NCI-H82 treated with DMSO at 0.1 percent for 48 hours (cell line): ENCODE measurements around the gene RIN3.
A peak's percentile ranks its signal among the peaks of the same experiment; 100 is the strongest.

Source experiments
- DNase-seq: peaks from one replicate; lab custom pipeline; 2025; ENCODE audit not compliant: unreplicated experiment; lab: John Stamatoyannopoulos, UW

RIN3 gene

DNA sequence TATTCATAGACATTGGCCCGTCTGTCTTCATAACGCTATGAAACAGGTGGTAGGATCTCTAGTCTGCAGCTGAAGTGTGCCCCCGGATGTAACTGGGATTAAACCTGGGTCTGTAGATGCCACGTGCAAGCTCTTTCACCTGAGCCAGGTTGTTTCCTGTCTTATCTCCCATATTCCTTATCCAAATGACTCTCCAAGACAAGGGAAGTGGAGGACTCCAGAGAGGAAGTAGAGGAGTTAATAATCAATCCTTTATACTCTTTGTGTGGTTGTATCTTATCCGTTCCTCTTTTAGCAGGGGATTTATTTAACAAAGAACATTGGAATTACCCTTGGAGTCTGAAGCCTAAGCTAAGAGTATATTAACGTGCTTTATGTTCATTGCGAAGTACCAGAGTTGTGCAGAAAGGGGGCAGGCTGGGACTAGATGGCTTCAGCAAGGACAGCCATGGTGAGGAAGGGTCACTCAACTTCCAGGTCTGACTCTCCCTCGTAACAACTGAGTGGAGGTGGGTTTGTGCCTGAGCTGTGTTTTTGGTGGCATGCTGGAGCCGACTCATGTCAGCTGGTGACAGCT, 82.8 kb downstream of the RIN3 start:
- DNase-seq: no peak

DNA sequence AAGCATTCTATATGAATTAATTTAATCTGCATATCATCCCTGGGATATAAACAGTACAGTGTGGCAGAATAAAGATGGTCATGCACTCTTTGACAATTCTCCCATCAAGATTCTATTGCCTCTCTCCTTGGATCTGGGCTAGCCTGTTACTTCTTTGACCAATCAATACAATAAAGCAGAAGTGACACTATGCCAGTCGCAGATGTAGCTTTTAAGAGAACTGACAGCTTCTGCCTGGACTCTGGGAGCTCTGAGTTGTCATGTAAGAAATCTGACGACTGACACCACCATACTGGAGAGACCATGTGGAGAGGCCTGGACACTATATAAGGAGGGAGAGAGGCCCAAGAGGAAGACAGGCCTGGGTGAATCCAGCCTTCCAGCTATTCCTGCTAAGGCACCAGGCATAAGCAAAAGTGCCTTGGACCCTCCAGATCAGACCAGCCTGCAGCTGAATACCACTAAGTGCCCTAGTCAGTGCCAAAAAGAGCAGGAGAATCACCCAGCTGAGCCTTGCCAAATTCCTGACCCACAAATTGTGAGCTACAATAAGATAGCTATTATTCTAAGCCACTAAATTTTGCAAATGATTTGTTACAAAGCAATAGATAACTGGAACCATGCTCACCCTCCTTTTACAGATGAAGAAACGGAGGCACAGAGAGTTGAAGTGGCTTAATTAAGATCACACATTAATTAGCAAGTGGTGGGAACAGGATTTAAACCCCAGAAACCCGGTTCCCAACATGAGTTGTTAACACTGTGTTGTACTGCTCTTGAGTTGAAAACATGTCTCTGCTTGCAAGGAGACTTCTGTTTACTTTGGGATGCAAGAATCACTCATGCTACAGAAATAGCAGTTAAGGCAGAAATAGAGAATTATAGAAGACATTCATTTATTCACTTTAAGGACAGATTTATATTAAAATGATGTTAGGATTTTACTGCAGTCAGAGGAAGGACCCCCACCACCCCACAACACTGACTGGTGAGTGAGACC, 84.6 kb downstream of the RIN3 start:
- no peak for DNase-seq

DNA sequence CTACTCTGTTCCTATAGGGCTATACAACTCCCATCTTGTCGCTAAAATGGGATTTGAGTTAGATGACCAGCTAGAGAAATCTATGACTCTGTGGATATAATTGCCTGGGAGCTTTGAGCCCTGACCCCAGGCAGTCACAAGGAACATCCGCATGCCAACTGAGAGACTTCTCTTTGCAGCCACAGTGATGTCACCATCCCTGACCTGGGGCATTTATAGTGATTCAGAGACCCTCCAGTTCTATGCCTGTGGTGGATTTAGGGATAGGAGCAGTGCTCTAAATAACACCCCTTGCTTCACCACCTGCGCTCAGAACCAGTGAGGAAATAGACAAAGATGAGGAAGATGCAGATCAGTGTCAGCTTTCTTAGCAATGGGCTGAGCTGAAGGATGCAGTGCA, 86.2 kb downstream of the RIN3 start:
- DNase-seq: no peak

DNA sequence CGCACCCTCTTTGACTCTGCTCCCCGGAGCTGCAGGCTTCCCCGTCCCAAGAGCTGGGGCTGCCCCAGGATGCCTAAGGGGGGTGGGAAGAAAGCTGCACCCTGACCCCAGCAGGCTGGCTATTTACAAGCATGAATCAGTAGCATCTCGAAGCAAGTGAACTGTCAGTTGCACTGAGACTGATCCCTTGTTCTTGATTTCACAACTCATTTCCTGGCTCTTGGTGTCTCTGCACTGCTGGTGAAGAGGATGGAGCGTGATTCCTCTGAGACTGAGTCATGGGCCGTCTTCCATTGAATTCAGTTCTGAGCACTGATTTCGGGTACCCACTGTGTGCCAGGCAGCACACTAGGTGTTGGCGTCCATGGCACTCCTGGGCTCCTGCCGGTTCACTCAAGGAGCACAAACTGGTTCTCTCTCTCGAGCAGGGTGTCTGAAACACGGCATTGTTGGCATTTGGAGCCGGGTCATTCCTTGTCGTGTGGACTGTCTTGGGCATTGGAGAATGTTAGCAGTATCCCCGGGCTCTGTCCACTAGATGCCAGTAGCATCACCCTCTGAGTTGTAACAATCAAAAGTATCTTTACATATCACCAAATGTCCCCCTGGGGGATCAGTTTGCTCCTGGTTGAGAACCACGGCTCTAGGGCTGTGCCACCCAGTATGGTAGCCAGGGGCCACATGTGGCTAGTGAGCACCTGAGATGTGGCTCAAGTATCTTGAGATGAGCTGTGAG, 86.9 kb downstream of the RIN3 start:
- no peak for DNase-seq

DNA sequence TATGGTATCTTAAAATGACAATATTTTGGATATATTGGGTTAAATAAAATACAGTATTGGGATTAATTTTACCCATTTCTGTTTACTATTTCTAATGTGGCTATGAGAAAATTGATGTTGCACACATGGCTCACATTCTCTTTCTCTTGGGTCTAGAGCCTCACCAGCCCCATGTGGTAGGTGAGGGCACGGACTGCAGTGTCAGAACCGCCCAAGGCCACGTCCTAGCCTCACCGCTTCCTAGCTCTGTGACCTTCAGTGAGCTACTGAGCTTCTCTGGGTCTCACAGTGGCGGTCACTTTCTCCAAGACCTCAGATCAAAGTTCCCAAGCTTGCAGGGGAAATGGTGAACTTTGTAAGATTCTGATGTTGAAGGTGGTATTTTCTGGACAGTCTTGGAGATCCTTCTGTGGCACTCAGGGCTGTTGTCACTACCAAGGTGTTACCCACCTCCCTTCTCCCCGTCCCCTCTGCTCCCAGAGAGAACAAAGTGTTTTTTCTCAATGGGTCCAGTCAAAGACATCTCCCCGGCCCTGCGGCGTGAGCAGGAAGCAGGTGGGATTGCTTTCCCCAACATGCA, 87.6 kb downstream of the RIN3 start:
- no peak for DNase-seq

DNA sequence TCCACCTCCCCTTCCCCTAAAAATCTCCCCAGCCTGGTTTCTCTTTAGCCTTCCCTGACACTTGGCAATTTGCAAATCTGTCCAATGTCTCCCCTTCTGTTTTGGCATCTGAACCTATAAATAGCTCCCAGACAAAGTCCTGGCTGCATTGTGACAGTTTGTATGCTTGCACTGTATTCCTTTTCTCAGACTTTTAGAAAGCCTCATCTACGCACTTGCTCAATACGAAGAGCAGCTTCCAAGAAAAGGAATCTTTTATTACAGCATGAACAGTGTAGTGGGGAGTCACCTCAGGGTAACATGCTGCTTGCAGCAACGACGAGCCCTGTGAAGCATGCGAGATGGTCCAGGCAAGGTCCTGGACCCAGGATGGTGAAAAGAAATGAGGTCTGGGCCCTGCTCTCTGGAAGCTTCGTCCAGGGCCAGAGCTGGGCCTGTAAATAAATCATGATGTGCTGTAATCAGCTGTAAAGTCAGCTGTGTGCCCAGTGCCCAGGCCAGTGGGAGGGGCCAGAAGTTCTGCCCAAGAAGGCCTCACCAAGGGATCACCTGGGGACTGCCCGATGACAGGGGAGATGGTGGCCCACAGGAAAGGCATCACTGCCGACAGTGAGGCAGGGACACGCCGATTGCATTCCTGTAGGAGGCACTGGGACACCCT, 88.3 kb downstream of the RIN3 start:
- DNase-seq: no peak

DNA sequence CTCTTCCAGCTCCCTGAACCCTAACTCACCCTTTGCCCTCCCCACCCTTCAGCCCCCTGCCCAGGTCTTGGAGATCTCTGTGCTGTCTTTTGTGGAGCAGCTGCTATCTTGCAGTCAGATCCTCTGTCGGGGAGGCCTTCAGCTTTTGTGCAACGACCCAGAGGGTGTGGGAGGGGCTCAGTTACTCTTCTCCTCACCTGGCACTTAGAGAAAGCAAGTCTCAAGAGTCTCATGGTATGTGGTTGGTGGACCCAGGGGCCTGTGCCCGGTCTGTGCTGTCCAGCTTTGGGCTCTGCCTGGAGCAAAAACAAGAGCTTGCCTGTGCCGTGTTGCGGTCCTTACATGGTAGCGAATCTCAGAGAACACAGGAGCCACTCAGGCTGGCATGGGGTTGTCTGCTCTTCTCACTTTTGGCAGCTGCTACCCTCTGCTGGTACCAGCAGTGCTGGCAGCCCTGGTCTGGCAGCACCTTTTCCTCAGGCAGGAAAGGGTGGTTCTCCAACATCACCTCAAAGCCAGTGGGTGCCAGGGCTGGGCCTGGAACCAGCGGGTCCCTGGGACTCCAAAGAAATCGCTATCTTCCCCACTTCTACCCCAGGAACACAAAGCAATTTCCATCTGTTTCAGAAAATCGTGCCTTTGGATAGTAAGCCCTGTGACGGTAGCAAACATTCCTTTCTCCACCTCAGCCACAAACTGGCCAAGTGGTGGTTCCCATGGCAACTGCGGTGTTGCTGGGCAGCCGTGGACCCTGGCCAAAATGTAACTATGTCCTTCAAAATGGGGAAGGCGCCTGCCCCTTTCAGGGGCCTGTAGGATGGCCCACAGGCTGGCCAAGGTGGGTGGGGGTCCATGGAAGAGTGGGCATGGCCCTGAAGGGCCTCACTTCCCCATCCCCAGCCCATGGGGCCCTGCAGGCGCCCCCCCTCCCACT, 90.0 kb downstream of the RIN3 start:
- DNase-seq: no peak

DNA sequence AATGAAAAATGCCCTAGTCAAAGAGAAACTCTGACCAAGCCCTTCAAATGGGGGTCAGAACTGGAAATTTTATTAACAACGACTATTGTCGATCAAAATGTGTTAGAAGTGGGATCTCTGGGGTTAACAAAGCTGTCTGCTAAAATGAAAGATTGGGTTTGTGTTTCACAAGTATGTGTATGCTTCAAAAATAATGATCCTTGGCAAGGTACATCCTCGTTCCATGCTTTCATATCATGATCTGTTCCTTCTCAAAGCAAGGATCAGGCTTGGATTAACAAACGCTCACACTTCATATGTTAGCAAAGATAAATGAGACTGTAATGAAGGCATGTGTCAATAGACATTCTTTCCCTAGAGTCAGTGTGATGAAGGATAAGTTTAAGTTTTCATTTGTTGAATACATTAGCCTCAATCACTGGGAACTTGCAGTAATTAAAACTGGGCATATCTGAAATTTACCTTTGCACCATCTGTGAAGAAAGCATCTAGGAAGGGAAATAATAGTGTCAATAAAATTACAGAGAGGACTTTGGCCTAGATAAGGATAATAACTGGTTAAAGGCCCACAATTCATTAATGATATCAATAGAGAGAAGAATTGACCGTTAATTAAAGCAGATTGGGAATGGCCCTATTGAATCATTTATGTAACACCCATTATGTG, 91.8 kb downstream of the RIN3 start:
- DNase-seq: no peak

DNA sequence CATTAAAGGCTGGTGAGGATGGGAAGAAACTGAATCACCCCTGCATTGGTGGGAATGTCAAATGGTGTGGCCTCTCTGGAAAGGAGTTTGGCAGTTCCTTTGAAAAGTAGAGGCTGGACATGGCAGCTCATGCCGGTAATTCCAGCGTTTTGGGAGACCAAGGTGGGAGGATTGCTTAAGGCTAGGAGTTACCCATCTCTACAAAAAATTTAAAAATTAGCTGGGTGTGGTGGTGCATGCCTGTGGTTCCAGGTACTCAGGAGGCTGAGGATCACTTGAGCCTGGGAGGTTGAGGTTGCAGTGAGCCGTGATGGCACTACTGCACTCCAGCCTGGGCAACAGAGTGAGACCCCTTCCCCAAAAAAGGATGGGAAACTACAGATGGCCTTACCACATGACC, 93.7 kb downstream of the RIN3 start:
- no peak for DNase-seq

DNA sequence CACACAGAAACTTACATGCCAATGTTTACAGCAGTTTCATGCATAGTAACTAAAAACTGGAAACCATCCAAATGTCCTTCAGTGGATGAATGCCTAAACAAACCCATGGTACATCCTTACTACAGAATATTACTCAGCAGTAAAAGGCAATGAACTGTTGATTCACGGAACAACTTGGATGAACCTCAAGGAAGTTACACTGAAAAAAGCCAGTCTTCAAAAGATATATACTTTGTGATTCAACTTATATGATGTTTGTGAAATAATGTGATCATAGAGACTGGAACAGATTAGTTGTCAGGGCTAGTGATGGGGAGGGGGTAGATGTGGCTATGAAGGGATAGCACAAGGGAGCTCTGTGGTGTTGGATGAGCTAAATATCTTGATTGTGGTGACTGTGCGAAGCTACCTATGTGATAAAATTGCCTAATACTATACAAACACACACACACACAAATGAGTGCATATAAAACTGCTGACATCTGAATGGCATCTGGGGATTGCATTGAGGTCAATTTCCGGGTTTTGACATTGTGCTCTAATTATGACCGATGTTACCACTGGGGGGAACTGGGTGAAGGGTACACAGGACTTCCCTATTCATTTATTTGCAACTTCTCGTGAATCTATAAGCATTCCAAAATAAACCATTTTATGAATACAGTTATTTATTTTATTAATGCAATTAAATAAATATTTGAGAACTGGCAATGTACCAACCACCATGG, 94.3 kb downstream of the RIN3 start:
- DNase-seq: no peak

DNA sequence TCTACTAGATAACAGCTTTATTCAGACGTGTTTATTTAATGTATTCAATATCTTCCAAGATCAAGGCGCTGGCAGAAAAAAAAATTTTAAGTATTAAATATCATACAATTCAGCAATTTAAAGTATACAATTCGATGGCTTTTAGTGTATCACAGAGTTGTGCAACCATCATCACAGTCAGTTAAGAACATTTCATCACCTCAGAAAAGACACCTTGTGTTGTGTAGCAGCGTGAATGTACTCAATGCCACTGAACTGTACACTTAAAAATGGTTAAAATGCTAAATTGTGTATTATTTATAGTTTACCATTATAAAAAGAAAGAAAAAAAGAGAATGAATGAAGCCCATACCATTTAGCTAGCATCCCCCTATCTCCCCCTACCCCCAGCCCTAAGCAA, 96.4 kb downstream of the RIN3 start:
- no peak for DNase-seq

DNA sequence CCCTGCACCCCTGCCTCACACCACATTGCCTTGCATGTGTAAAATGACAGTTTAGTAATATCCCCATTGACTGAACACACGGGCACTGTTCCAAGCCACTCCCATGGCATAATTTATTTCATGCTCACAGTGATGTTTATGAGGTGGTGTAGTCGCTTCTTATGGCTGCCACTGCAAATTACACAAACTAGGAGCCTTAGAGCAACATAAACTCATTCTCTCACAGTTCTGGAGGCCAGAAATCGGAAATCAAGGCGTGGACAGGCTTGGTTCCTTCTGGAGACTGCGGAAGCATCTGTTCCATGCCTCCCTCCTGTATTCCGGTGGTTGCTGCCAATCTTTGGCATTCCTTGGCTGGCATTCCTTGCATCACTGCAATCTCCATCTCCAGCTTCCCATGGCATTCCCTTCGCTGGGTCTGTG, 97.3 kb downstream of the RIN3 start:
- DNase-seq: no peak

DNA sequence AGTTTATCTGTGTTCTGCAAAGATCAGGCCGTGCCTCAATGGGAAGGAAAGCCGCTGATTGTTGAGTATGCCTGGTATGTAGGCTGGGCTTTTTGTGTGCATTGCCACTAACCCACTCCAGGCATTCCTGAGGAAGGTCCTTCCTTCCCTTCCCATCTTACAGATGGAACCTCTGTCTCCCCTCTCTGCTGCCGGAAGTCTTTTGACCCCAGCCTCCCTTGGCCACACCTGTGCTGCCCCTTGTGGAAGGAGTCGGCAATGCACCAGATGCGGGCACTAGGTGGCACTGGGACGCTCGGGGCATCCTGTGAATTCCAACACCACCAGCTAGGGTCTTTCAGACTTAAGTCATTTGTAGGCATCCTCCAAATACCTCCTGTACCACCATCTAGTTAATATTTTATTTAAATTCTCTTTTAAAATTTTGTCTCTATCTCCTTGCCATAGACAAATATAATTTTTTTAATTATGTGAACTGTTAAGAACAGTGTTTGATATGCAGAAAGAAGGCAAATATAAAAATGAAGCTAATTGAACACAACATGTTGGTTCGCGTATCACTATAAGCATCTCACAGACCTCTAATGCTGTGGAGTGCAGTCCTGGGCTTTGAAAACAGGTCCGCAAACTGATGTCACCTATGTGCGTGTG, 99.6 kb downstream of the RIN3 start:
- DNase-seq: peak; percentile 1

DNA sequence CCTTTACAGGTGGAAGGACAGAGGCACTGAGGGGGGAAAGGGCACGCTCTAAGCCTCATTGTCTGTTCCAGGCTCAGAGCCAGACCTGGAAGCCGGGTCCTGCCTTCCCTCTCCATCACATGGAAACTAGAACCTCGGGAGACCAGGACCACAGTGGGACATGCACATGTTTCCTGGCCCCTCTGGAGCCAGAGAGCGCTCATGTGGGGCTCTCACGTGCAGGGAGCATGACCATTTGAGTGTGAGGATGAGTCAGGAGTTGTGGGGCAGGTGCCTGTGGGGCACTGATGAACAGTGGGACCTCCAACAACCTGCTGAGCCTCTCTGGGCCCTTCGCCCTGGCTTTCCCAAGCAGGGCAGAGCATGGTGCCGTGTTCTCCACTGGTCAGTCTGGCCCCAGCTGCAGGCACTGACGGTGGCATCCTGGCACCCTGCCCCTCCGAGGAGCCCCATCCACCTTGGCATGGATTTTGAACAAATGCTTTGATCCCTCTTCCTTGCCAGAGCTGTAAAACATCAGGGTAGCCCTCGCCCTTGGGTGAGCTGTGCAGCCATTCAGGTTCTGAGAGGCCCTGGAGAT, 100.2 kb downstream of the RIN3 start:
- no peak for DNase-seq

DNA sequence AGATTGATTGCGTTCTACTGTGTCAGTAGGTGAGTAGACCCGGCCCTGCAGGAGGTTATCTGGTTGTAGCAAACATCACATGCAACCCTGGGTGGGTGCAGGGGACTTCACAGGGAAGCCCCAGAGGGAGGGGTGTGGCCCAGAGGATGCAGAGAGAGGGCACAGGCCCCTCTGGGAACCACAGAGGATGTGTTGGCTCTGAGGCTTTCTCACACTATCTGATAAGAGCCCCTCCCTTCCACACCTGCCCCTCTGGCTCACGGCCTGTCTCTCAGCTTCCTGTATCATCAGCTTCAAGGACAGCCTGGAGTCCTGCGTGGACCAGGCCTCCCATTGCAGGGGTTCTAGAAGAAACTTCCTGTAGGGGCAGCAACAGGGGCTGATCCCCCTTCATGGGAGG, 101.9 kb downstream of the RIN3 start:
- no peak for DNase-seq

DNA sequence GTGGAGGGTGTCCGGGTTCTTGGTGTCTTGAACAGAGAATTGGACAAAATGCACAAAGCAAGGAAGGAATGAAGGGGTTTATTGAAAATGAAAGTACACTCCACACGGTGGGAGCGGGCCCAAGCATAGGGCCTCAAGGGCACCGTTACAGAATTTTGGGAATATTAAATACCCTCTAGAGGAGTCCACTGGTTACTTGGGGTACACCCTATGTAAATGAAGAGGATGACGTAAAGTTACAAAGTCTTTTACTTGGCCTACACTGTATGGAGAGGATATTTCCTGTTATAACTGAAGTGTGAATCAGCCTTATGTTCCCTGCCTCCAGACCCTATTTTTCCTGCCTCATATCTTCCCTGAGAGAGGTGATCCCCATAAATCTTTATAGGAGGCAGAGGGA, 102.6 kb downstream of the RIN3 start:
- DNase-seq: no peak

DNA sequence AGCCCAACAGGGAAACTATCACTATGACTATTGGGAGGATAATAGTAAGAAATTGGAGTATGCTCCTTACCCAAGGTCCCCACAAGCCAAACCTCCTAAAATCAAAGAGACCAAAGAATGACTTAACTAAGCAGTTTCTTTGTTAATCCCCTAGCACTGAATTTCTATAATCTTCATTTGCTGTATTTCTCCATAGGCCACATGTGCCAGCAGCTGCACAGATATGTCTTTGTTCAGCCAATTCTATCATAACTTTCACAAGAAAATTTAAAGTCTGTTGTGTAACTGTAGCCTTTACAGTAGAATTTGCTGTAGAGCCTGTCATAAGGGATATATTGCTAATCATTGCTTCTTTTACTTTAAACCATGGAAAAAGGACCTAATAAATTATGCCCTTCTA, 104.0 kb downstream of the RIN3 start:
- no peak for DNase-seq
